Measurements from ENCODE around the gene C4orf46.
"Not testable (repeated sequence)": the region's sequence is repeated elsewhere in the genome, so short reads cannot be mapped to it uniquely, and the experiment has no call there.

C4orf46 gene

DNA sequence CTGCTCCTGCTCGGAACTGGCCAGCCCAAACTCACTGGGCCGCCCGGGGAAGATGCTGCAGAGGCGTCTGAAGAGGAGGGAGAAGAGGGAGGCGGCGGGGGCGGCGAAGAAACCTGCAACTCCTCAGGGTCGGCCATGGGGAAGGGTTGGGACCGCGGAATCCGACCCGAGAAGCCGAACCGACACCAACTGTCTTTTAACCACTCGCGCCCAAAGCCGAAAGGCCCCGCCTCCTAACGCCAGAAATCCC, at the start of gene C4orf46:
C4orf46 (minus strand) TSS at position 223 of the 250 bp plus-strand sequence; CDS start at position 137, 86 bp downstream.
- DNase-seq = no peak

DNA sequence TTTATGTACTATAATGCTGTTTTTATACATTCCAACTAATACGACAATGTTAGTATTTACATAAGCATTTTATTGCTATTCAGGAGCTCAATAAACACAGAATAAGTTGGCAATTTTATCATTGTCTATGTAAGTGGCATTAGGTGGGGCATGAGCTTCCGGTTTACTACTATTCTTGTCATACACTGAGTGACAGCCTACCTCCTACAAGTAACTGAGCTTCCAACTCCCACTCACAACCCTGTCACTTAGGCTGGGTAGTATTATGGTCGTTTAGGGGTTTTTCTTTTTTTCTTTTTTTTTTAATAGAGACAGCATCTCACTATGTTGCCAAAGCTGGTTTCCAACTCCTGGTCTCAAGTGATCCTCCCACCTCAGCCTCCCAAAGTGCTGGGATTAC, 44.1 kb upstream of the C4orf46 start:
- DNase-seq = no peak

DNA sequence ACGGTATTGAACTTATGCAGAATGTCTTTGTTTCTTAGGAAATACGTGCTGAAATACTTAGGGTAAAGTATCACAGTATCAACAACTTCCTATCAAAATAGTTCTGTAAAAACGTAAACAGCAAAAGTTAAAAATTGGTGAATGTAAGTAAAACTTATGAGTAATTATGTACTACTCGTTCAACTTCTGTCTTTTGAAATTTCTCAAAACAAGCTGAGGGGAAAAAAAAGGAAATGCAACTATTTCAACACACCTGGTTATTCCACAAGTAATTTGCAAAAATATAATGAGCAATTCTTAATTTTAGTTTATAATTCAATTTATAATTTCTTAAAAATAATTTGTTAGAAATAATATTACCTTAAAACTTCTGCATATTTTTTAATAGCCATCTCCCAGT, 43.2 kb upstream of the C4orf46 start:
- no peak for DNase-seq

DNA sequence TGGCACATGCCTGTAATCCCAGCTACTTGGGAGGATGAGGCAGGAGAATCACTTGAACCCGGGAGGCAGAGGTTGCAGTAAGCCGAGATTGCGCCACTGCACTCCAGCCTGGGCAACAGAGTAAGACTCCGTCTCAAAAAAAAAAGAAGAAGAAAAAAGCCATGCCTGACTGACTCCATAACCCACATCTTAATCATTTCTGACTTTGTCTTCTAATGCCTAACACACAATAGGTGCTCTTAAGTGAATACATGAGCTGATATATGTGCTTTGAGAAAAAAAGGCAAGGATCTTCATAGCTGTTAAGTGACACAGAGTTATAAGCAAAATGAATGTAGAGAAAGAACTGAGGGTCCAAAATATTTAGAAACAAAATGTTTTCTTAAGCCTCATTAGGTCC, 40.9 kb upstream of the C4orf46 start:
- not testable (repeated sequence) for DNase-seq

DNA sequence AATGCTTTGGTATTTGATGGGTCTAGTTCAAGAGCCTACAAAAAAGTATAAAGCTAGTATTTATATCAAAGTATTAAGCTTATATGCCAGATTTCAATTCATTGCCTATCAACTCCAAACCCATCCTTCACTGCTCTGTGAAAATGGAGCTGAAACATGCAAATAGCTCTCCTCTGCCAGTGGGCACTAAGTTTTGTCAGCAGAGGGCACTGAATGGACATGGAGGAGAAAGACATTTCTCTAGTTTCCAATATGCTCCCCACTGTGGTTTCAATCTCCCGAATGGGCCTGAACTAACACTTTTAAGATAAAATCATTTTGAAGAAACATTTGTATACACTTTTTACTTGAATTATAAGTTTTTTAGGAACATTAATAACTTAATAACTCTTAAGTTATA, 39.1 kb upstream of the C4orf46 start:
- DNase-seq = no peak

DNA sequence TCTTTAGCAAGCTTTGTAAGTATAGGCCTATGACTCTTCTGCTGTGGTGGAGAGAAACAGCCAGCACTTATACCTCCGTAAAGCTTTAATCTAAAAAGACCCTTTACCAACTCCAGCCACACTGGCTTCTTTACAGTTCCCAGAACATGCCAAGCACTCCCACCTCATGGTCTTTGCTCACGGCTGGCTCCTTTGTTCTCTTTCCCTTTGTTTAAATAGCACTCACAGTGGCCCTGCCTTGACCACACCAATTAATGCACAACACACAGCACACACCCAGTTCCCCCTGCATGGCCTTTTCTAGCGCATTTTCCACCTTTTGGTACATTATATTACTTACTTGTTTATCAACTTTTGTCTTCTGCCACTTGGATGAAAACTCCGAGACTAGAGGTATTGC, 32.6 kb upstream of the C4orf46 start:
- no peak for DNase-seq

DNA sequence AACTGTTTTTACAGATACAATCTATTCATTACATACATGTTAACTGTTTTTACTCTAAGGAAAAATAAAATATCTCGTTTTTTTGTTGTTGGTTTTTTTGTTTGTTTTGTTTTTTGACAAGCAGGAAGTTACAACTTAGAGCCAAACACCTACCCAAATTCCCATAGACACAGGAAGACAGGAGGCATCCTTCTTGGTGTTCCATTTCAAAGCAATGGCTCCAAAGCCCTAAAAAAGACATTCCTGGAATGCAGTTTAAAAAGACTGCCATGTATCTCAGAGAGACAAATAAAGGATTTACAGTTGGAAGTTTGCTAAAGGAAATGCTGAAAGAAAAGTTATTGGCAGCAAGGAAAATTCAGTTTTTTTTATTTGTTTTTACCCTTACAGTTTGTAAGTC, 17.1 kb upstream of the C4orf46 start:
- DNase-seq = no peak

DNA sequence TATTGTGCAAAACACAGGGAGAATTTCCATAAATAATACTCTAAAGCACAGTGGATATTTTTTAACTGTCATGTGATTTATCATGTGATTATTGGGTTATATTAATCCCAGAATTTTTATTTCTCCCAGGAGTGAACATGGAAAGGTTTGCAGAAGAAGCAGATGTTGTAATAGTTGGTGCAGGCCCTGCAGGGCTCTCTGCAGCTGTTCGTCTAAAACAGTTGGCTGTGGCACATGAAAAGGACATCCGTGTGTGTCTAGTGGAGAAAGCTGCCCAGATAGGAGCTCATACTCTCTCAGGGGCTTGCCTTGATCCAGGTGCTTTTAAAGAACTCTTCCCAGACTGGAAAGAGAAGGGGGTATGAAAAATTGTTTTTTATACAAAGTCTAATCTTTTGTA, 10.4 kb upstream of the C4orf46 start:
- no peak for DNase-seq

DNA sequence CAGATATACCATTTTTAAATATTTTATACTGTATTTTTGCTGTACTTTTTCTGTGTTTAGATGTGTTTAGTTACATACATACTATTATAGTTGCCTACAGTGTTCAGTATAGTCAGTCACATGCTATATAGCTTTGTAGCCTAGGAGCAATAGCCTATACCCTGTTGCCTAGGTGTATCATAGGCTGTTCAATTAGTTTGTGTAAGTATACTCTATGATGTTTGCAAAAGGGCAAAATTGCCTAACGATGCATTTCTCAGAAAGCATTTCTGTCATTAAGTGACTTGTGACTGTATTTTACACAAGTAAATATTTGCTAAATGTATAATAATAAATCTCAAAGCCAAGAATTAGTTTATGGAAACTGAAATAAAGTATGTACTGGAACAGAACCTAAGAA, 9.9 kb upstream of the C4orf46 start:
- DNase-seq = no peak

DNA sequence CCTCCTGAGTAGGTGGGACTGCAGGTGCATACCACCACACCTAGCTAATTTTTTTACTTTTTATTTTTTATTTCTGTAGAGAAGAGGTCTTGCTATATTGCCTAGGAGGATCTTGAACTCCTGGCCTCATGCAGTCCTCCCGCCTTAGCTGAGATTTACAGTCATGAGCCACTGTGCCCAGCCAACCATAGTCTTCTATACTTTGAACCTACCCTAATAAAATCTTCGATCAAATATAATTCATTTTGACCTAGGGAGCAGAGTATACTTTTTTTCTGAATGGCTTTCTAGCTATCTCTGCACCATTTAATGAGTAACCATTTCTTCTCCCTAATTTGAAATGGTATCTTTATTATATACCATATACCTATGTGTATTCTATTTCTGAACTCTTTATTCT, 7.1 kb upstream of the C4orf46 start:
- no peak for DNase-seq

DNA sequence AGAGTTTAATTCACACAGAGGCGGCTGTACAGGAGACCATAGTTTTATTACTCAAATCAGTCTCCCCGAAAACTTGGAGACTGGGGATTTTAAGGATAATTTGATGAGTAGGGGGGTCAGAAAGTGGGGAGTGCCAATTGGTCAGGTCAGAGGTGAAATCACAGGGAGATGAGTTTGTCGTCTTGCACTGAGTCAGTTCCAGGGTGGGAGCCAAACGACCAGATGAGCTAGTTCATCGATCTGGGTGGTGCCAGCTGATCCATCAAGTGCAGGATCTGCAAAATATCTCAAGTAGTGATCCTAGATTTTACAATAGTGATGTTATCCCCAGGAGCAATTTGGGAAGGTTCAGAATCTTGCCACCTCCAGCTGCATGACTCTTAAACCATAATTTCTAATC, 4.4 kb upstream of the C4orf46 start:
- no peak for DNase-seq

DNA sequence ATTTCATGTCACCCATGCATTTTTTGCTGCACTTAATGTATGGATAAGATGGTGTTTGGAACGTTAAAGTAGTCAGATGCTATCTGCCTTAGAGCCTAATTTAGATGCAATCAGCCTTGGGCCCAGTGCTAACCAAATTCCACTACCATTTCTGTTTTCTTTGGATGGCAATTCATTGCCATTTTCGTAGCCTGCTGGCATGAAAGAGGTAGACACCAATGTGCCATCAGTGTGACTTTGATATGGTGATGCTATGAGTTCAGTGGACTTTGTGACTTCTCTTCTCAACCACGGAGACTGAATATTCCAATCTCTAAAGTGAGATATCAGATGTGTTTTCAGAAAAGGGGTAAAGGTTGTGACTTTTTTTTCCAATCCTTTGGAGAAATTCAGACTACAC, 1.9 kb upstream of the C4orf46 start:
- no peak for DNase-seq

DNA sequence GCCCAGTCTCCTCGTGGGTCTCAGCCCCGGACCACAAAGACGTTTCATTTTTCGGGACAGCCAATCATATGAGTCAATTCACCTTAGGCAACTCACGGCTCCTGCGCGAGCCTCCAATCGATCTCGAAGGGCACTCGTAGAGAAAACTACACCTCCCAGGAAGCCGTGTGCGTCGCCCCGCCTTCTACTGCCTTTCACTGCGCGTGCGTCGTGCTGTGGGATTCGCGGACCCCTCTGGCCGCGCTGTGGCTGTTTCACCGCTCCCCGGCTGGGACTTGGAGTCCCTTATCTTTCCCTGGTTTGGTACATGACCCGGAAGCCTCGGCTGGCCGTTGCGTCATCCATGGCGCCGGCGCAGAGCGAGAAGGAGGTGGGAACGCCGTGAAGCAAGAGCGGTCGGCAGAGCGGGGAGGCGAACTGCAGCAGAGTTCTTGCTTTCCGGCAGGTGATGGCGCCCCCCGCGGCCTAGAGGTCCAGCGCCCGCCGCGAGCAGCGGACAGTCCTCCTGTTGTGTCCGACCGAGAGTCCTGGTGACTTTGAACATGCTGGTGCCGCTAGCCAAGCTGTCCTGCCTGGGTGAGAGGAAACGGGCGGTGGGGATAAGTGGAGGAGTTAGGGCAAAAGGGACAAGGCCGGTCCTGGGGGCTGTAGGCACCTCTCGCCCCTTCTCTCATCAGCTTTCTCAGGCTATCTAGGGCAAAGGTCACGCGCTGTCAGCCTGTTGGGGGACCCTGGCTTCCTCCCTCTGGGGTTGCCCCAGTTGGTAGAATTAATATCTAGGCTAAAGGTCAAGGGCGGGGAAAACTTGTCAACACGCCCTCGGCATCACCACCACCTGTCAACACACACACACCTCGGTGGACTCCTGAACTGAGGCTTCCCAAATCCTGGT, 474 bp upstream of the C4orf46 start, which contains the start of gene ETFDH:
ETFDH (plus strand) TSS at position 382 of the 892 bp plus-strand sequence; CDS start at position 543, 161 bp downstream.
- DNase-seq = peak; percentile 98

DNA sequence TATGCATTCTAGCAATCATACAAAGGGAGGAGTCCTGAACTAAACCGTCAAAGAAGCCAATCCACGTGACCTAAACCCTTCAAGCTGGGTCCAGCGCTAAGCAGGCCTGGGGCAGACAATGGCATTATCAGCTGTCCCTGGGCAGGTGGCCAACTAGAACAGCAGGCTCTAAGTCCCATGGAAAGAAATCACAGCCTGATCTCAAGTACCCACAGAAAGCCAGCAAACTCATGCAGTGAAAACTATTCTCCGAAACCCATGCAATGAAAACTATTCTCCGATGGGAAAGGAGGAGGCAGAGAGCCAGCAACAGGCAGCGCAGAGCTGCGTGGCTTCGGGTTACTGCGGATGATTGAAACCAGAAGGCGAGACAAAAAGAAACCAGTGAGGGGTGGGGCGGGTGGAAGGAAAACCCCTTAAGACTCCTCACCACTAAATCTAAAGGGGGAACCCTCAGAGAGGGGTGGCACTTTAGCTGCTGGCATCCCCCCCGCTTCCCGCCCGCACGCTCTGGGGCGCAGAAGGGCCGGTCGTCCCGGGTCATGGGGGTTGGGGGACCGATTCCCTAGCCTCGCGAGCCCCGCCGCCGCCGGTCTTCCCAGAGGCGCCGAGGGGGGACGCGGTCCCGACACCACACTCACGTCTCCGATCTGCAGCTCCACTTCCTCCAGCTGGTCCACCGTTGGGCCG, 567 bp downstream of the C4orf46 start:
- DNase-seq = peak; percentile 71

DNA sequence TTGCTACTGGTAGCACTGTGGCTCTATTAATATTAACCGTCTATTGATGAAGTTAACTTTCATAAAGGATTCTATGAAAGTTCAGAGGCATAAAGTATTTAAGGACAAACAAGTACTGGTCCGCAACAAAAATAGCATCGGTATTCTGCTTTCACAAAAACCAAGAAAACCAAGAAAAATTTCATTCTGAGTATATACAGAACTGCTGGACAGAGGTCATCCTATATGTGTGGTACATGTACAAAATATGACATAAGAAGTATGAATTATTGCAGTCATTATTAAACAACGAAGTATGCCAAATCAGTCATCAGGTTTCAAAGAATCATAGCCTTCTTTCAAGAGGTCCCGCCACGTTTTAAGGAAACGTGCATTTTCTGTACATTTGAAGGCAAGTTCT, 2.4 kb downstream of the C4orf46 start:
- DNase-seq = no peak

DNA sequence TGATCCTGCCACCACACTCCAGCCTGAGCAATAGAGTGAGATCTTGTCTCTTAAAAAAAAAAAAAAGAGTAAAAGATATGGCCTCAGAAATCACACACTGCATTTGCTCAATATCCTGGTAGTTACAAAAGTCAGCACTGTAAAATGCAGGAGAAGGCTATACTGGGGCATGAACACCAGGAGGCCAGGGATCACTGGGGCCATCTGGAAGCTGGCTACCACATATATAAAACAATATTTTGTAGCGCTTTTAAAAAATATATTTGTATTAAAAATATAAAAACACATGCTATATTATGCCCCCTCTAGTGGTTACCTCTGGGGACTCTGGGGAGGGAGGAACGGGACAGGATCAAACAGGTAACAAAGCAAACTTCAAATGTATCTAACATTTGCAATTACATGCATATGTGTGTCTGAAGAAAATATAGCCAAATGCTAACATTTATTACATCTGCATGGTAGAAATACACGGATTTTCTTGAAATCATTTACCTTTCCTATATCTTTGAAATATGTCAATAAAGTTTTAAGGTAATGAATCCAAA, 4.0 kb downstream of the C4orf46 start:
- DNase-seq = peak; percentile 56

DNA sequence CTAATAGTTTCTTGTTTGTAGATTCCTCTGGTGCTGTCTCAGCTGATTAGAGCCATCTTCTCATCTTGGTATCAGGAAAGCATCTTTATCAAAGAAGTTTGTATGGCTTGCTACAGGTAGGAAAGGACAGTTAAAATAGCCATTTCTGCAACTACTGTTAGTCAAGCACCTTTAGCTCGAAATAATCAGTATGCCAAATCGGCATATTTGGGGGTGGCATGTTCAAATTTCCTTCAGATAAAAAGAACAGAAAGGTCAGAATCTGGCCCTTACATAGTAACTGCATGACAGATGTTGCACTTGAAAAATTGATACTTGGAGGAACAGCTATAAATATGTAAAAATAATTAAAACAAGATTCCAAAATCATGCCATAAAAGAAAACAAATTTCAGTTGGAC, 4.8 kb downstream of the C4orf46 start:
- DNase-seq = no peak

DNA sequence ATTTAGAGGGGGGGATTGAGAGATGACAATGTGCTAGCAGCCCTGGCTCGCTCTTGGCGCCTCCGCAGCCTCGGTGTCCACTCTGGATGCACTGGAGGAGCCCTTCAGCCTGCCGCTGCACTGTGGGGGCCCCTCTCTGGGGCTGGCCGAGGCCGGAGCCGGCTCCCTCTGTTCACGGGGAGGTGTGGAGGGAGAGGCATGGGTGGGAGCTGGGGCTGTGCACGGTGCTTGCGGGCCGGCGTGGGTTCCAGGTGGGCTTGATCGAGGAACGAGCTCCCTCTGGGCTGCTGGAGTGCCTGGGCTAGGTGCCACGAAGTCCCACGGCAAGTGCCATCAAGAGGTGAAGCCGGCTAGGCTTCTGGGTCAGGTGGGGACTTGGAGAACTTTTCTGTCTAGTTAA, 6.9 kb downstream of the C4orf46 start:
- no peak for DNase-seq

DNA sequence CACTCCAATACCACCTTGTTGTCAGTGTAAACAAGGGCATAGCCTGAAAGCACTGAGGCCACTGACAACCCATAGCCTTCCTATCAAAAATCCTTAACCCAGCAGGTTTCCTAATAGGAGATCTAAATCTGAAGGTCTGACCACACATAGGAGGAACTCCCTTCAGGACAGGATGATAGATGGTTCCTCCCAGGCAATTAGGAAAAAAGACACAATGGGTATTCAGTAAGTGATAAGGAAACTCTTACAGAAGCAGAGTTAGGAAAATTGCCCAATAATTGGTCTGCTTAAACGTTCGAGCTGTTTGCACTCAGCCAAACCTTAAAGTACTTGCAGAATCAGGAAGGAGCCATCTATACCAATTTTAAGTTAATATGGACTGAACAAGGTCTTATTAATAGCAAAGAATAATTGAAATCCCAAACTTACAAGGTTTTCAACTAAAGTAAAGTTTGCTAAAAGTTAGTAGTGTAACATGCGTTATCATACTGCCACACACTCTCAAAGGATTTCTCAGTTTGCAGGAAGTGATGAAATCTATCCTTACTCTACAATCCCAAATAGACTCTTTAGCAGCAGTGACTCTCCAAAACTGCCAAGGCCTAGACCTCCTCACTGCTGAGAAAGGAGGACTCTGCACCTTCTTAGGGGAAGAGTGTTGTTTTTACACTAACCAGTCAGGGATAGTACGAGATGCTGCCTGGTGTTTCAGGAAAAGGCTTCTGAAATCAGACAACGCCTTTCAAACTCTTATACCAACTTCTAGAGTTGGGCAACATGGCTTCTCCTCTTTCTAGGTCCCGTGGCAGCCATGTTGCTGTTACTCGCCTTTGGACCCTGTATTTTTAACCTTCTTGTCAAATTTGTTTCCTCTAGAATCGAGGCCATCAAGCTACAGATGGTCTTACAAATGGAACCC, 7.7 kb downstream of the C4orf46 start:
- not testable (repeated sequence) for DNase-seq

DNA sequence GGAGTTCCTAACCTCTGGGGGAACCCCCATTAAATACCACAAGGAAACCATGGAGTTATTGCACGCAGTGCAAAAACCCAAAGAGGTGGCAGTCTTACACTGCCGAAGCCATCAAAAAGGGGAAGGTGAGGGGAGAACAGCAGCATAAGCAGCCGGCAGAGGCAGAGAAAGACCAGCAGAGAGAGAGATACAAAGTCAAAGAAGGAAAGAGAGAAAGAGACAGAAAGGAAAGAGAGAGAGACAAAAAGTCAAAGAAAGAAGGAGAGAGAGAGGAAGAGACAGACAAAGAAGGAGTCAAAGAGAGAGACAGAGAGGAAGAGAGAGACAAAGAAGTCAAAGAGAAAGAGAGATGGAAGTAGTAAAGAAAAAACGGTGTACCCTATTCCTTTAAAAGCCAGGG, 8.4 kb downstream of the C4orf46 start:
- not testable (repeated sequence) for DNase-seq

DNA sequence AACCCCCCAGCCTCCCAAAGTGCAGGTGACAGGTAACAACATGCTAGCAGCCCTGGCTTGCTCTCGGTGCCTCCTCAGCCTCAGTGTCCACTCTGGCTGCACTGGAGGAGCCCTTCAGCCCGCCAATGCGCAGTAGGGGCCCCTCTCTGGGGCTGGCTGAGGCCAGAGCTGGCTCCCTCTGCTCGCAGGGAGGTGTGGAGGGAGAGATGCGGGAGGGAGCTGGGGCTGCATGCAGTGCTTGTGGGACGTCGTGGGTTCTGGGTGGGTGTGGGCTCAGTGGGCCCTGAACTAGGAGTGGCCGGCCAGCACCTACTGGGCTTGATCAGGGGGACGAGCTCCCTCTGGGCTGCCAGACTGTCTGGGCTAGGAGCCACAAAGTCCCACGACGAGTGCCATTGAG, 14.4 kb downstream of the C4orf46 start:
- no peak for DNase-seq

DNA sequence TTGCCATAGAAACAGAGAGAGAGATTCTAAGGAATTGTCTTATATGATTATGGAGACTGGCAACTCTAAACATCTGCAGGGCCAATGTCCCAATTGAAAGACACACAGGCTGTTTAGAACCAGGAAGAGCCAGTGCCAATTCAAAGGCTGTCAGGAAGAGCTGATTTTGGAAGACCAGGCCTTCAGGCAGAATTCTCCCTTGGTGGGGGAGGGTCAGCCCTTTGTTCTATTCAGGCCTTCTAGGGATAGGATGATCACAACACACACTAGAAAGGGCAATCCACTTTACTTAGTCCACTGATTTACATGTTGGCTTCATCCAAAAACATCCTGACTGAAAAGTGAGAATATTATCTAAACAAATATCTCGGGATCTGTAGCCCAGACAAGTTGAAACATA, 15.2 kb downstream of the C4orf46 start:
- no peak for DNase-seq

DNA sequence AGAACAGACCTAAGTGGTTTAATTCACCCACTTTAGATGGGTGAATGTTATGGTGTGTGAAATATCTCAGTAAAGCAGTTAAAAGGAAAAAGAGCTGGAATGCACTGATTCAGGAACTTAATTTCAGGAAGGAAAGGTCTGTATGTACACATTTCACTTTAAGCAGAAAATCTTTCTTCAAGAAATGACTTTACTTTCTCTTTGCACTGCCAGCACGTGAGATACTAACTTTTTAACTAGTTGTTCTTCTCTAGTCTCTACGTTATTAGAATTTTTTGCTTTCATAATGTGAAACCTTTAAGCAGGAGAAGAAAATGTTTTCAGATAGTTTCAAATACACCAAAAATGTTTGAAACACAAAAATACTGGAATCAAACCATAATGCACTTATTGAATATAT, 18.8 kb downstream of the C4orf46 start:
- no peak for DNase-seq

All from activated CD4-positive, alpha-beta T cell treated with anti-CD3 and anti-CD28 coated beads for 48 hours (primary cell).